Smooth muscle cell of the brain vasculature (primary cell): ENCODE results near the gene NUP188.
"Not testable (repeated sequence)": the region's sequence is repeated elsewhere in the genome, so short reads cannot be mapped to it uniquely, and the experiment has no call there.

Experiments
- DNase-seq: peaks from one replicate; pipeline ENCODE4 v3.0.0-alpha.2; 2012; ENCODE audit warnings: low read depth, low spot score

NUP188 gene

GRCh38 chr9:128916745-128917144 lies 30.8 kb upstream of the NUP188 start:
- no peak for DNase-seq

DNA sequence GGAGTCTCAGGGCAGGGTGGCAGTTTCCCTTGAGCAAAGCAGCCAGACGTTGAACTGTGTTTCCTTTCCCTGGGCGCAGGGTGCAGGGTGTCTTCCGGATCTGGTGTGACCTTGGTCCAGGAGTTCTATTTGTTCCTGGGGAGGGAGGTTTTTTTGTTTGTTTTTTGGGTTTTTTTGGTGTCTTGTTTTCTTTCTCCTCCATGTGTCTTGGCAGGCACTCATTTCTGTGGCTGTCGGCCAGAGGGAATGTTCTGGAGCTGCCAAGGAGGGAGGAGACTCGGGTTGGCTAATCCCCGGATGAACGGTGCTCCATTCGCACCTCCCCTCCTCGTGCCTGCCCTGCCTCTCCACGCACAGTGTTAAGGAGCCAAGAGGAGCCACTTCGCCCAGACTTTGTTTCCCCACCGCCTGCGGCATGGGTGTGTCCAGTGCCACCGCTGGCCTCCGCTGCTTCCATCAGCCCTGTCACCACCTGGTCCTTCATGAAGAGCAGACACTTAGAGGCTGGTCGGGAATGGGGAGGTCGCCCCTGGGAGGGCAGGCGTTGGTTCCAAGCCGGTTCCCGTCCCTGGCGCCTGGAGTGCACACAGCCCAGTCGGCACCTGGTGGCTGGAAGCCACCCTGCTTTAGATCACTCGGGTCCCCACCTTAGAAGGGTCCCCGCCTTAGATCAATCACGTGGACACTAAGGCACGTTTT lies 30.2 kb upstream of the NUP188 start:
- peak; percentile 44 for DNase-seq

DNA sequence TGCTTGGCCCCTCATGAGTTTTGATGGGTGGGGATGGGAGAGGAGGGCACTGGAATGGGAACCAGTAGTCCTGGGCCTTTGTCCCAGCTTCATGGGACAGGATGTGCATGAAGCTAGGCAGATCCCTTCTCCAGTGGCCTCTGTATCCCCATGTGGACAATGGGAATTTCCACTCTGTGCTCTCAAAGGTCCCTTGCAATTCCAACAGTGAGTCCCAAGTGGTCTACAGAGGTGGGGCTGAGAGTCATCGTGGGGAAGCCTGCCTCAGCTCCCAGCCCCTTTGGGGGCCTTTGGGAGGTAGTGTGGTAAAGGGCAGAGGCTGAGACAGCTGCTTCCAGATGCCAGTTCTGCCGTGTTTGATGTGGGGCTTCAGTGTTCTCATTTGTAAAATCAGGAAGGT lies 28.6 kb upstream of the NUP188 start:
- no peak for DNase-seq

DNA sequence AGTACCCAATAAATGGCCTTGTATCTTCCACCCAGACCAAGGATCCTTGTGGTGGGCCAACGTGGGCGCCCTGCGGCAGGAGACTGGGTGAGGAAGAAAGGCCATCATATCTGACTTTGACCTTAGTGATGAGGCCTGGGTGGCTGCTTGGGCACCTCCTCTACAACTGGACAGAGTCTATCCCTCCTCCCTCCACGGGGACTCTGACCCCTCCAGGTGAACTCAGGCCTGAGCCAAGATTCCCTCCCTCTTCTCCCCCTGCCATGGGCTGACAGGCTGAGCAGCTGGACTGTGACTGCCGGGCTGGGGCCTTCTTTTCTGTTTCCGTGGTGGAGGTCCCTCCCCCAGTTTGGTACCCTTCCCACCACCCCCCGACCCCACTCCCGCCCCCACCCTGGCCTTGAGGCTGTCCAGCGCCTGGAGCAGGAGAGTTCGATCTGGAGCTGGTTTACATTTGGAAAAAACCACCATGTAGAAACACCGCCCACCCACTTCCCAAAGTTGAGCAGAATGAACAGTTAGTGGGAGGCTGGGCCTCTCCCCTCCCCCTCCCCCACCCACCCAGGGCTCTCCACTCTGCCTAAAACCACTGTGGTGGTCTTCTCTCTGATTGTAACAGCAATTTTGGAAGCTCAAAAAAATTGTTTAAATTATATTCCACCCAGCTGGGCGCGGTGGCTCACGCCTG lies 28.0 kb upstream of the NUP188 start:
- no peak for DNase-seq

- DNase-seq: no peak
Observed at GRCh38 chr9:128920381-128921058, 27.0 kb upstream of the NUP188 start, which contains the start of gene PHYHD1. PHYHD1 (plus strand) TSS chr9:128920982; CDS start chr9:128922324, 1,342 bp downstream.

GRCh38 chr9:128921881-128922763 lies 25.4 kb upstream of the NUP188 start:
- no peak for DNase-seq

DNA sequence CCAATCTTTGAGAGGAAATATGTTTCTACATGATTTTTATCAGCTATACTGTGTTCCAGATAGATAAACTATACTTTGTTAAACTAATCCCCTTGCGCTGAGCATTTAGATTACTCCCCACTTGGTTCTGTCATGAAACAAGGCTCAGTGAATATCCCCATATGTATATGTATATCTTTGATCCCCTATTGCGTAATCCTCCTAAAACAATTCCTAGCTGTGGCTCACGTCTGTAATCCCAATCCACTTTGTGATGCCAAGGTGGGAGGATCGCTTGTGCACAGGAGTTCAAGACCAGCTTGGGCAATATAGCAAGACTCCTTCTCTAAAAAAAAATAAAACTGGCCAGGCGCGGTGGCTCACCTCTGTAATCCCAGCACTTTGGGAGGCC lies 24.0 kb upstream of the NUP188 start:
- DNase-seq: no peak

GRCh38 chr9:128927731-128928411 lies 19.6 kb upstream of the NUP188 start:
- no peak for DNase-seq

GRCh38 chr9:128928624-128929023 lies 18.9 kb upstream of the NUP188 start:
- DNase-seq: no peak

DNA sequence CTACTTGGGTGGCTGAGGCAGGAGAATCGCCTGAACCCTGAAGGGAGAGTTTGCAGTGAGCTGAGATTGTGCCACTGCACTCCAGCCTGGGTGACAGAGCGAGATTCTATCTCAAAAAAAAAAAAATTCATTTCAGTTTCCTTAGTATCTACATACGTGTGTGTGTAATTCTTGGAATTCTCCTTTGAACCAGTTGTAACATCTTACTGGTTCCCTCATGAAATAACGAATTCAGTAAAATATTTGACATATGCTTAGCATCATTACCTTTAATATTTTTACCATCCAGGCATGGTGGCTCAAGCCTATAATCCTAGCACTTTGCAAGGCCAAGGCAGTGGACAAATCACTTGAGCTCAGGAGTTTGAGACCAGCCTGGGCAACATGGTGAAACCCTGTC lies 17.9 kb upstream of the NUP188 start:
- no peak for DNase-seq

DNA sequence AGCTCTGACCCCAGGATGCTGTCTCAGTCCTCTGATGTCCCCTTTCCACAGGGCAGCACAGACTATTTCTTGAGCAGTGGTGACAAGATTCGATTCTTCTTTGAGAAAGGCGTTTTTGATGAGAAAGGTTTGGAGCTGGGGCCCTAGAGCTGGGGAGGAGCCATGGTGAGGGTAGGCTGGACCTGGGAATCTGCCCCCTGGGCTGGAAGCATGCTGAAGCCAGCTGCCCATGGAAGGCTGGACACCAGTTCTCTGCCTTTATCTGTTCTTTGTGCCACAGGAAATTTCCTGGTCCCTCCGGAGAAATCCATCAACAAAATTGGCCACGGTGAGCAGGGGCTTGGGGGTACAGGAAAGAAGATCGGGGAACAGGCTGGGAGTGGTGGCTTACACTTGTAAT lies 13.8 kb upstream of the NUP188 start:
- DNase-seq: no peak

DNA sequence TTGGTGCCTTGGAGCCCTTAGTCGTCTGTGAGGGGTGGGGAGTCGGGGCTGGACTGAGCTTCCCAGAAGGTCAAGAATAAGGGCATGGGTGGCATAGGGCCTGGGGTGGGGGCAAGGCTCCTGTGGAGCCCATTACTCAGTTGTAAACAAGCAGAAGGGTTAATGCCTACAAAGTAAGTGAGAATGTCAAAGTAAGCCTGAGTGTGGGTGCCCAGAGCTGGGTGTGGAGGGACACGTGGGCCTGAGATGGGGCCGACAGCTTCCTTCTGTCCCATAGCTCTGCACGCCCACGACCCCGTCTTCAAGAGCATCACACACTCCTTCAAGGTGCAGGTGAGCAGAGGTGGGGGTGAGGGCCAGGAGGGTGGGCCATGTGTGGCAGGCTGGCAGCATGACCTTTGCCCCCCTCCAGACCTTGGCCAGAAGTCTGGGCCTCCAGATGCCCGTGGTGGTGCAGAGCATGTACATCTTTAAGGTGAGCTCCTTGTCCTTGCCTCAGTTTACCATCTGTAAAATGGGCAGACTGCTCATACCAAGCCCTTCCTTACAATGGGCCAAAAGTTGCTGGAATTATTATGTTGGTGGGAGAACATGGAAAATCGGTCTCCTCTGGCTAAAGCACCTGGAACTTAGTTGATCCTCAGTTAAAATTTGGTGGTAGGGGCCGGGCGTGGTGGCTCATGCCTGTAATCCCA lies 11.2 kb upstream of the NUP188 start:
- no peak for DNase-seq

- DNase-seq: no peak
Observed at GRCh38 chr9:128937310-128938165, 10.0 kb upstream of the NUP188 start.

DNA sequence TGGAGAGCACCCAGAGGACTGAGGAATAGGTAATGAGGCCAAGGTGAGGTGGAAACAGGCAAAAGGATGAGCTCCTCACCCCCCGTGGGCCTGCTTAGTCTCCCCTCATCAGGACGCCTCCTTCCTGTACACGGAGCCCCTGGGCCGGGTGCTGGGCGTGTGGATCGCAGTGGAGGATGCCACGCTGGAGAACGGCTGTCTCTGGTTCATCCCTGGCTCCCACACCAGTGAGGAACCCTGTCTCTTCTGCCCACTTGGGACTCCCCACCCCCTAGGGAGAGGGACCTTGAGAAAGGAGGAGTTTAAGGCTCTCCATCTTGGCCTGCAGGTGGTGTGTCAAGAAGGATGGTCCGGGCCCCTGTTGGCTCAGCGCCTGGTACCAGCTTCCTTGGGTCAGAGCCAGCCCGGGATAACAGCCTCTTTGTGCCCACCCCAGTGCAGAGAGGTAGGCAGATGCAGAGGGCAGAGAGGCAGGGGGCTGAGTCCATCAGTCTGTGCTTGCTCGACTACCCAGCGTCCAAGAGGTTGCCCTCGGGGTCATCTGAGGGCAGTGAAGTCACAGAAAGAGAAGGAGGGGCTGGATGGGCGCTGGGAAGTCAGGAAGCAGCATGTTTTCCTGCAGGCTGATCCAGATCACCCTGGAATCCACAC lies 7.1 kb upstream of the NUP188 start:
- no peak for DNase-seq

DNA sequence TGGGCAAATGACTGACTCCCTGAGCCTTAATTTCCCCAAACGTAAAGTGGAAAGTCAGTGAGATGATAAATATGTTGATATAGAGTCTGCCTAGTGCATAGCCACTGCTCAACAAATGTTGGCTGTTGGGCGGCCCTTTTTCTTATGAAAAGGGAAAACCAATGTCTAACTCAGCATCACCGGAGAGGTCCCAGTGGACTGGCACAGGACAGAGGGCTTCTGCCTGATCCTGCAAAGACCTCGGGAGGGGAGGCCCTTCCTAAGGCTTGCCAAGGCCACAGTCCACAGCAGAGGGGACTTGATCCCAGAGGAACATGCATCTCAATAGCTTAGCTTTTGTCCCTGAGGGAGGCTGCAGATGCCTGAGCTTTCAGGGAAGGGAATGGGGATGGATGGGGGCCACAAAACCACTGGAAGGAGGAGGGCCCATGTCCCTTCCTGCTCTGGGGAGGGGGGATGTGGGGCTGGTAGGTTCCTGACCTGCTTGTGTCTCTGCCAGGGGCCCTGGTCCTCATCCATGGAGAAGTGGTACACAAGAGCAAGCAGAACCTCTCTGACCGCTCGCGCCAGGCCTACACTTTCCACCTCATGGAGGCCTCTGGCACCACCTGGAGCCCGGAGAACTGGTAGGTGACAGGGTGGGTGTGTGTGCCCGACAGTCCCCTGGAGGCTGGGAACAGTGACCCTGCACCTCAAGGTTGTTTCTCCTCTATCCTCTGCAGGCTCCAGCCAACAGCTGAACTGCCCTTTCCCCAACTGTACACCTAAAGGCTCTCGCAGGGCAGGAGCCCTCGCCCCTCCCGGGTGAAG lies 6.3 kb upstream of the NUP188 start:
- DNase-seq: no peak

- no peak for DNase-seq
Observed at GRCh38 chr9:128943832-128944620, 3.5 kb upstream of the NUP188 start.

- DNase-seq: not testable (repeated sequence)
Observed at GRCh38 chr9:128944966-128945365, 2.5 kb upstream of the NUP188 start.
